Measurements from ENCODE around the gene CSAD.

- no peak for TF ChIP-seq CTCF (IDR thresholded peaks at IDR 0.05; ENCODE audit: poor library complexity)
- no peak for TF ChIP-seq EZH2phosphoT487 (IDR thresholded peaks at IDR 0.05; ENCODE audit: low read depth, severe bottlenecking, unreplicated experiment)
- no peak for TF ChIP-seq EZH2 (IDR thresholded peaks at IDR 0.05; ENCODE audit: borderline replicate concordance)
These were observed 46.1 kb upstream of the CSAD start for GRCh38 chr12:53226815-53227214.

Data from hepatocyte (in vitro differentiated cells).